ENCODE measurements around the gene HES4. TPM values are rescaled to one million over a fixed set of nuclear protein-coding genes. Genes with fewer than 3 reads are reported as not detected.

The HES4 gene
- total and polyA plus RNA-seq, 10 of the 15 experiments (the other 5 are each of a cell fraction or from before 2014, with no cell fraction given) = 0.44 to 1.7 (median 0.85) TPM; not detected in 5

- TF ChIP-seq E4F1 (IDR thresholded peaks at IDR 0.05; ENCODE audit: borderline replicate concordance, partially characterized antibody) (no peak), SREBF1 (IDR thresholded peaks at IDR 0.05; ENCODE audit: low read length) (no peak), YY1 (IDR thresholded peaks at IDR 0.05; ENCODE audit: low read depth, low read length) (no peak), EED (IDR thresholded peaks at IDR 0.05; ENCODE audit: low read depth) (no peak), EGR1 (IDR thresholded peaks at IDR 0.05; ENCODE audit: borderline replicate concordance in 1 of 2, low read depth in 2 of 2, low read length in 2 of 2) (no peak), RFX5 (IDR thresholded peaks at IDR 0.05; ENCODE audit: low read depth, low read length) (no peak)
Observed at GRCh38 chr1:1006305-1007159, 6.6 kb upstream of the HES4 start (continued).

GRCh38 chr1:1005774-1006304 lies 5.9 kb upstream of the HES4 start:
- Histone ChIP-seq H3K36me3 (ENCODE audit: control insufficient read depth in 2 of 2, insufficient read depth in 2 of 2, low read length in 1 of 2) (no peaks in the 10 kb centered on the region), H3K79me2 (ENCODE audit: control insufficient read depth, insufficient read depth, low read length) (no peaks in the 10 kb centered on the region), H3K27ac (ENCODE audit: control insufficient read depth, insufficient read depth) (no peak overlapping the region), H2AFZ (ENCODE audit: control insufficient read depth, low read depth, low read length) (no peak overlapping the region), H3K4me2 (ENCODE audit: control insufficient read depth, insufficient read depth) (no peak overlapping the region), H3K9ac (ENCODE audit: control insufficient read depth, insufficient read depth, low read length) (no peak overlapping the region), H3K4me1 (ENCODE audit: control insufficient read depth, insufficient read depth, low read length) (peaks cover 22% of the 10 kb centered on the region), H4K20me1 (ENCODE audit: control insufficient read depth, insufficient read depth) (no peaks in the 10 kb centered on the region), H3K27me3 (replicated peaks in 1 of 2; ENCODE audit: control insufficient read depth in 2 of 2, insufficient read depth in 2 of 2, low read length in 1 of 2) (peaks cover 0 to 5% of the 10 kb centered on the region in 2 experiments; a peak in 2 of 4 replicates), H3K4me3 (no peak overlapping the region), H3K9me3 (replicated peaks; ENCODE audit: control insufficient read depth, insufficient read depth, low read length) (peaks cover 2% of the 10 kb centered on the region; the same call in 1 of the 3 replicates)
- no TSS peak for BruUV-seq (replicated peaks)
- intact Hi-C loops (cut with micrococcal nuclease; ENCODE audit: unreplicated experiment) (no loop called here), in situ Hi-C loops (cut with MboI) (no loop called here)
- WGBS (ENCODE audit: insufficient coverage, insufficient replicate concordance, low lambda C conversion rate, missing lambda C conversion rate) = 78% methylated on average over 16 of the region's 23 CpGs
- no peak for TF ChIP-seq USF2 (IDR thresholded peaks at IDR 0.05; ENCODE audit: borderline replicate concordance, low read depth, low read length)
- no peak for TF ChIP-seq NBN (IDR thresholded peaks at IDR 0.05)
- TF ChIP-seq CHD4 (IDR thresholded peaks at IDR 0.05) = no peak
- ChIA-PET RAD21 (ENCODE audit: unreplicated experiment) (no interaction called here), POLR2A (interaction anchor here (0.5 to 5.4 kb wide), 3 partner anchors 8 to 21 kb away, joined by 3 to 22 read pairs (median 6); partner anchors contain the start of genes AGRN and ISG15), SMC1A (ENCODE audit: uncharacterized antibody, unreplicated experiment) (no interaction called here), CTCF (interaction anchor here (0.6 to 5.6 kb wide), 4 partner anchors 22 to 137 kb away, joined by 3 to 56 read pairs (median 4); partner anchors contain the start of gene PERM1)
- DNase-seq (ENCODE audit: low read depth, low spot score) = no peak
- ATAC-seq = no peak
- no peak for FAIRE-seq

All from GM12878 (cell line).